Measurements from ENCODE around the gene CCR5. TPM values are rescaled to one million over a fixed set of nuclear protein-coding genes. Genes with fewer than 3 reads are reported as not detected.

The CCR5 gene
- total RNA-seq, 1 donor from 2014 or later = not detected

DNA sequence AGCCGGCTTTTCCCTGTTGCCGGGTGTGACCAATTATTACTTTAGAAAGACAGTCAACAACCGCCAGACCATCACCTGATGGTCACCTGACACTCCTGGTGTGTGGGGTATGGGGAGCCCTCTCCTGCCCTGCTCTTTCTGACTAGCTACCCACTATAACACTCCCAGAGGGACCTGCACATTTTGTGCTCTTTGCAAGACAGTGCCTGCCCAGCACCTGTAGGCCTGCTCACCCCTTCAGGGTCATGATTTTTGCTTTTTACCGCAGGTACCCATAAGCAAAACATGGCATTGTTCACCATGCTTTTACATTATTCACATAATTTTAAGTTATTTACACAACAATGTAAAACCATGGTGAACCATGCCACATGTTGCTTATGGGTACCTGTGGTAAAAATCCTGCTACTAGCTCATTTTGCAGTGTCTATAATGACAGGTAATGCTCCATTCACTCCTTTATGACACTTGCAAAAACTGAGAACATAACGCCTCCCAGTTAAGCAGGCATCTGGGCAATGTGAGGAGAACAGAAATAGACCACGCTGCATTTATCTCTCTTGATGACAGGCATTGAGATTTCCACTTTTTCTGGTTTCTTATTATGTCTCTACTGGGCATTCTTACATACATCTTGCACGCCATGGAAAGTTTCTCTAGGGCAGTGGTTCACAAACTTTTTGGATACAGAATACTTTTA is 46.2 kb downstream of the CCR5 start:
- H3K9me3 Mint-ChIP-seq = no peaks in the 10 kb centered on the region

DNA sequence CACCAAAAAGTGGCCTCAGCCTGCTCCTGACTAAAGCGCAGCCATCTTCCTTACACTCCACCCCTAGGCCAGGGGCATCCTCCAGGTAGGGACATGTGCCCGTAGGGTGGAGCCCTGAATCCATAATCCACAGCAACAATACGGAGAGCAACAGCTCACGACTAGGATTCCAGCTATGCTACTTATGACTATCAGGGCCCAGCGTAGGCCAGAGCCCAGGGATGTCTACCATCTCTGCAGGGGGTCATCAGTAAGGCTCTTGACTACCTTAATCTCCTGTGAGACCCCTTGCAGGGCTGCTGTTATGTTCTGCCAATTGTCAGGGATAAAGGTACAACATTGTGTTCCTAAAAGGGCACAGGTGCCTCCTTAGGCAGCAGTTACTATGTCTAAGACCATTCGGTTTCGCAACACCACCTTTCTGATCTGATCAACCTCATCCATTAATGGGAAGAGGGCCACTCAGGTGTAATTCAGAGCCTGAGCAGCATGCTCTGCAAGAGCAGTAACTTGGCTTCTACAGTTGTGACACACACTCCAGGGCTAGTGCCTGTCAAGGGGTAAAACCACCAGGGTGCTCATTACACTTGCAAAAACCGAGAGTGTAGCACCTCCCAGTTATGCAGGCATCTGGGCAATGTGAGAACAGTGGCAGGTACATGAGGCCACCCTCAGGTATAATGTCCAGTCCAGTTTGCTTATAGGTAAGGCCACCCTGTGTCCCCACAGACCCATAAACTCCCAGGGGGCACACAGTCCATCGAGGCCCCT is 47.3 kb downstream of the CCR5 start:
- H3K9ac ChIP-seq = no peak overlapping the region
- Mint-ChIP-seq H3K27me3 (ENCODE audit: insufficient read depth, low read depth) (peaks cover 5% of the 10 kb centered on the region), H3K27ac (no peak overlapping the region), H3K4me1 (peaks cover 6% of the 10 kb centered on the region), H3K9me3 (no peaks in the 10 kb centered on the region), H3K4me3 (no peak overlapping the region), H3K36me3 (no peaks in the 10 kb centered on the region)
- no peaks in the 10 kb centered on the region for H3K4me1 ChIP-seq
- DNase-seq (ENCODE audit: low spot score) = no peak
- no peak overlapping the region for H3K4me3 ChIP-seq
- no peaks in the 10 kb centered on the region for H3F3A ChIP-seq (ENCODE audit: low read depth)
- no peaks in the 10 kb centered on the region for H3K9me3 ChIP-seq (ENCODE audit: low read depth)
- H3K4me2 ChIP-seq = no peak overlapping the region
- H3K27me3 ChIP-seq = no peaks in the 10 kb centered on the region
- no peaks in the 10 kb centered on the region for H4K20me1 ChIP-seq (ENCODE audit: low read depth)
- H3K36me3 ChIP-seq = no peaks in the 10 kb centered on the region
- TF ChIP-seq EZH2 (IDR thresholded peaks at IDR 0.05) = no peak
- no peak for TF ChIP-seq EZH2phosphoT487 (IDR thresholded peaks at IDR 0.05)
- TF ChIP-seq, protein P1, sequence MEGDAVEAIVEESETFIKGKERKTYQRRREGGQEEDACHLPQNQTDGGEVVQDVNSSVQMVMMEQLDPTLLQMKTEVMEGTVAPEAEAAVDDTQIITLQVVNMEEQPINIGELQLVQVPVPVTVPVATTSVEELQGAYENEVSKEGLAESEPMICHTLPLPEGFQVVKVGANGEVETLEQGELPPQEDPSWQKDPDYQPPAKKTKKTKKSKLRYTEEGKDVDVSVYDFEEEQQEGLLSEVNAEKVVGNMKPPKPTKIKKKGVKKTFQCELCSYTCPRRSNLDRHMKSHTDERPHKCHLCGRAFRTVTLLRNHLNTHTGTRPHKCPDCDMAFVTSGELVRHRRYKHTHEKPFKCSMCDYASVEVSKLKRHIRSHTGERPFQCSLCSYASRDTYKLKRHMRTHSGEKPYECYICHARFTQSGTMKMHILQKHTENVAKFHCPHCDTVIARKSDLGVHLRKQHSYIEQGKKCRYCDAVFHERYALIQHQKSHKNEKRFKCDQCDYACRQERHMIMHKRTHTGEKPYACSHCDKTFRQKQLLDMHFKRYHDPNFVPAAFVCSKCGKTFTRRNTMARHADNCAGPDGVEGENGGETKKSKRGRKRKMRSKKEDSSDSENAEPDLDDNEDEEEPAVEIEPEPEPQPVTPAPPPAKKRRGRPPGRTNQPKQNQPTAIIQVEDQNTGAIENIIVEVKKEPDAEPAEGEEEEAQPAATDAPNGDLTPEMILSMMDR (IDR thresholded peaks at IDR 0.05) = no peak
- no peak overlapping the region for H2AFZ ChIP-seq (replicated peaks)
- H3K27ac ChIP-seq = no peak overlapping the region
- H3K79me2 ChIP-seq (ENCODE audit: low read depth) = no peaks in the 10 kb centered on the region

More for the DNA sequence above, 46.2 kb downstream of the CCR5 start:
- Histone ChIP-seq H3F3A (ENCODE audit: low read depth) (no peaks in the 10 kb centered on the region), H3K27me3 (no peaks in the 10 kb centered on the region), H2AFZ (replicated peaks) (no peak overlapping the region), H3K79me2 (ENCODE audit: low read depth) (no peaks in the 10 kb centered on the region), H3K27ac (no peak overlapping the region), H3K36me3 (no peaks in the 10 kb centered on the region), H3K4me2 (no peak overlapping the region), H3K4me3 (no peak overlapping the region), H3K9ac (no peak overlapping the region), H4K20me1 (ENCODE audit: low read depth) (no peaks in the 10 kb centered on the region), H3K9me3 (ENCODE audit: low read depth) (no peaks in the 10 kb centered on the region), H3K4me1 (no peaks in the 10 kb centered on the region)
- DNase-seq (ENCODE audit: low spot score) = no peak
- Mint-ChIP-seq H3K27me3 (ENCODE audit: insufficient read depth, low read depth) (peaks cover 5% of the 10 kb centered on the region), H3K27ac (no peak overlapping the region), H3K36me3 (no peaks in the 10 kb centered on the region), H3K4me3 (no peak overlapping the region), H3K4me1 (peaks cover 6% of the 10 kb centered on the region)
- TF ChIP-seq, protein P1 (IDR thresholded peaks at IDR 0.05) = no peak
- no peak for TF ChIP-seq EZH2 (IDR thresholded peaks at IDR 0.05)
- TF ChIP-seq EZH2phosphoT487 (IDR thresholded peaks at IDR 0.05) = no peak

DNA sequence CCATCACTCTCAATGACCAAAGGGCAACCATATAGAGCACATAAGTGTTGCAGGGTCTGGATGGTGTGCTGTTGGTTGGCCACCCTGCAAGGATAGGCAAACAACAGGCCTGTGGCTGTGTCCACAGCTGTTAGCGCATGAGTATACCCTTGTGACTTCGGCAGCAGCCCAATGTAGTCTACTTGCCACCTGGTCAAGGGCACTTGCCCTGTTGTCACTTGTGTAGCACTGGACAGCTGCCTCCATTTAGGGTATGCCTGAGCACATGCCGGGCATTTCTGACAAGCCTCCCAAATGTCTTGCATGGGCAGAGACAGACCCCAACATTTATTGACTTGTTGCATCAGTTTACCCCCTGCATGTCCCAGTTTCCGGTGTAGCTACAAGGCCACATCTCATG is 49.1 kb downstream of the CCR5 start:
- Mint-ChIP-seq H3K4me3 (no peak overlapping the region), H3K27me3 (ENCODE audit: insufficient read depth, low read depth) (peaks cover 5% of the 10 kb centered on the region), H3K9me3 (no peaks in the 10 kb centered on the region)

More for the DNA sequence above, 49.1 kb downstream of the CCR5 start:
- H3K9ac ChIP-seq = no peak overlapping the region
- no peak overlapping the region for H3K27ac ChIP-seq
- H3K27me3 ChIP-seq = no peaks in the 10 kb centered on the region
- H3K79me2 ChIP-seq (ENCODE audit: low read depth) = no peaks in the 10 kb centered on the region
- no peak for TF ChIP-seq EZH2phosphoT487 (IDR thresholded peaks at IDR 0.05)
- TF ChIP-seq, protein P1 (IDR thresholded peaks at IDR 0.05) = no peak
- TF ChIP-seq EZH2 (IDR thresholded peaks at IDR 0.05) = no peak
- no peak overlapping the region for H3K4me3 ChIP-seq
- no peaks in the 10 kb centered on the region for H3F3A ChIP-seq (ENCODE audit: low read depth)
- no peak overlapping the region for H3K4me2 ChIP-seq
- Mint-ChIP-seq H3K4me1 (peaks cover 6% of the 10 kb centered on the region), H3K36me3 (no peaks in the 10 kb centered on the region), H3K27ac (no peak overlapping the region)
- H3K9me3 ChIP-seq (ENCODE audit: low read depth) = no peaks in the 10 kb centered on the region
- no peak for DNase-seq (ENCODE audit: low spot score)
- no peaks in the 10 kb centered on the region for H3K36me3 ChIP-seq
- no peaks in the 10 kb centered on the region for H3K4me1 ChIP-seq
- no peak overlapping the region for H2AFZ ChIP-seq (replicated peaks)
- no peaks in the 10 kb centered on the region for H4K20me1 ChIP-seq (ENCODE audit: low read depth)
